GM19035 (cell line): ENCODE results near the gene C6orf120.

ENCODE experiments used
- ATAC-seq: cut with Tn5 transposase; IDR thresholded peaks from one replicate; pipeline ENCODE4 v1.9.1; 2021; ENCODE audit not compliant: unreplicated experiment

C6orf120 gene

GRCh38 chr6:169724494-169725124 is 22.7 kb downstream of the C6orf120 start, which contains the start of gene PHF10:
PHF10 (minus strand) TSS chr6:169724500; CDS start chr6:169723931, 569 bp downstream.
- peak; percentile 50 for ATAC-seq

DNA sequence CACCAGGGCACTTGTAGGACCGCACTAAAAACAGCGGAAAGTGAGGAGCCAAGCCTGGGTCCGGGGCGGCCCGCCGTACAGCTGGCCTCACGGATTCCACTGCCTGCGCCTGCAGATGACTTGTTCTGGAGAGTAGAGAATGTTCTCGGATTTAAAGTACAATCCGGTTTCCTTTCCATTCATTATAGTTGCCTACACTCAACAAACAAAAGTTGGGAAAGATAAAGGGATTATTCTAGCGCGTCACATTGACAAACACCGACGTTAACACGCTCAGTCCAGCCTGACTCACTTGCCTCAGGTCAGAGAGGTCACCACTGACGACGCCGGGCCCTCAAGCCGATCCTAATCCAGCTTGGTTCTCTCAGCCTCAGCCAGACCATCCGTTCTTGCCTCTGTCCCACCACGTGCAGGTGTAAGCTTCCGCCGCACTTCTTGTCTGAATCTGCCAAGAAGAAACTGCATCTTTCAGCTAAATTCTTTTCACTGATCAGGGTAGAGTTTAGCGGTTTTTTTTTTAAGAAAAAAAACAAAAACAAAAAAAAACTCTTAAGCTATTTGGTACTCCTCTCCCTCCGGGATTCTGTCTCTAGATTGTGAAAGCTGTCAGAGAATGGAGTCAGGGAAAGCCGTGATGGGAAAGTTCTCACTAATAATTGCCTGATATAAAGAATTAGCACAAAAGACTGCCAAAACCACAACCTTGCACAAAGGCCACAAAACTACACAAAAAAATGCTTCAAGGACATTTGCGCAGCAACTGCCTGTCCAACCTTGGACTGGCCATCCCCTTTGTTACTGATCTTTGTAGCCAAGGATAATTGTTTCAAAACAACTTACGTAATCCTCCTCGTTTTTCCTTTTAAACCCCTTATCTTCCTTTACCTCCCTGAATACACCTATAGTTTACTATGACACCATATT is 23.5 kb downstream of the C6orf120 start:
- no peak for ATAC-seq

DNA sequence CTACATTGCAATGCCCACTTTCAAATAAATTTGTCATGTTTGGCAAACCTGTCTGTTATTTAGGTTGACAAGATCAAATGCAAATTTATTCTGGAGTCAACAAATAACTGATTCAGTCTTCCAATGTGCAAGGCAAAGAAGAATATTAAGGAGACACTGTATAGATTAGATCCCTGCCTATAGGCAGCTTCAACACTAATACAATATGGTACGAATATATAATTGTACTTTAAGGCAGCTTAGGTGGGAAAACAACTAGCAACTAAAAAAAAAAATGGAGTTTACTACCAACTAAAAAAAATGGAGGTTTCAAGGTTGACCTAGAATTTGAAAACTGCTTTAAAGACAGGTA is 24.1 kb downstream of the C6orf120 start:
- ATAC-seq = no peak

GRCh38 chr6:169726963-169727362 is 25.0 kb downstream of the C6orf120 start:
- ATAC-seq = no peak

GRCh38 chr6:169729961-169730360 is 28.0 kb downstream of the C6orf120 start:
- ATAC-seq = no peak

GRCh38 chr6:169738204-169738975 is 36.5 kb downstream of the C6orf120 start:
- ATAC-seq = no peak

- no peak for ATAC-seq
Observed at GRCh38 chr6:169738976-169739529, 37.1 kb downstream of the C6orf120 start.

- no peak for ATAC-seq
Observed at GRCh38 chr6:169741344-169741743, 39.4 kb downstream of the C6orf120 start.

- no peak for ATAC-seq
Observed at GRCh38 chr6:169745405-169745804, 43.5 kb downstream of the C6orf120 start.

DNA sequence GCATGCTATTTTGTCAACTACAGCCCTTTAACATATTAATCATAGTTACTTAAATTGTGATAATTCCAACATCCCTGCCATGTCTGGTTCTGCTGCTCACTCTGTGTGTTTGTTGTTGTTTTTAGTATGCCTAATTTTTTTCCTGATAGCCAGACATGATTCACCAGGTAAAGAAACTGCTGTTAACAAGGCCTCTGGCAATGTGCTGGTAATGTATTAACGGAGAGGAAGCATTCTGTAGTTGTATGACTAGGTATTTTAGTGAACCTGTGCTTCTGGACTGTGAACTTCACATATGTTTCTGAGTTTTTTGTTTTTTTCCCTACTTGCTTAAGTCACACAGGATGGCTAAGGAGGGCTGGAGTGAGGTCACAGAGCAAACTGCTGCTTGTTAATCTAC is 44.6 kb downstream of the C6orf120 start:
- ATAC-seq = no peak

DNA sequence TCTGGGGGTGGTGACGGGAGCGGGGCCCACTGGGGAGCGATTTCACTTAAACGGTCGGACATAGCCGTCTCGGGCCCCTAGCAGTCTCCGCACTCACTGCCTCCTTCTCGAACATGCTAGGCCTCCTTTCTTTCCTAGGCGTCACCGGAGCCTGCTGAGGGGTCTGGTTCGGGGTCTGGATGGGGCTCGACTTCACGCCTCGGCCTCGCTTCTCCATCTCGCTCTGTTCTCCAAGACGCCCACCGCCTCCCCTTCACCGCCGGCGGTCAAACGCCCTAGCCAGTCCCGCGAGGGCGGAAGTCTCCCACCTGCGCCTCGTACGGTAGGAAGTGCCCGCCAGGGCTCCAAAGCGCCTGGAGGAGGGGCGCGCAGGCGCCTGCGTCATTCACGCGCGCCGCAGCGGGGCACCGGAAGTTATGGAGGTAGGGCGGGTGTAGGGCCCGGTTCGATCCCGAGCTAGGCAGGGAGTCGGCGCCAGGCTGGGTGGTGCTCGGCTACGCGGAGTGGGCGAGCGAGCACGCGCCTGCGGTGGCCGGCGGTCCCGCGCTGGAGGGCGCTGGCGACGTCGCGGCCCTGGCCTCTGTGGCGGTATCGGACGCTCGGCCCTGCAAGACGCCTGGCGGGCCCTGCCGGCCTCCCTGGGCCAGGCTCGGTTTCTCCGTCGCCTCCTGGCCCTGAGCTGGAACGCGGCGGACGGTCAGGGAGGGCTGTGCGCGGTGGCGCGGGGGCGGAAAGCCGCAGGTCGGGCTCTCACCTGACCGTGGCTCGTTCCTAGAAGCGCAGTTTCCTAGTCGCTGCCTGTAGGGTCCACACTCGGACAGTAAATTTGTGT is 49.5 kb downstream of the C6orf120 start, which contains the start of the genes DYNLT2 and ERMARD:
Gene DYNLT2, minus strand, starts transcription at position 331 of the 832 bp plus-strand sequence. Its CDS starts 114 bp downstream, at position 217.
Gene ERMARD, plus strand, starts transcription at position 381 of the 832 bp plus-strand sequence. Its CDS starts 36 bp downstream, at position 417.
- ATAC-seq = peak; percentile 90

DNA sequence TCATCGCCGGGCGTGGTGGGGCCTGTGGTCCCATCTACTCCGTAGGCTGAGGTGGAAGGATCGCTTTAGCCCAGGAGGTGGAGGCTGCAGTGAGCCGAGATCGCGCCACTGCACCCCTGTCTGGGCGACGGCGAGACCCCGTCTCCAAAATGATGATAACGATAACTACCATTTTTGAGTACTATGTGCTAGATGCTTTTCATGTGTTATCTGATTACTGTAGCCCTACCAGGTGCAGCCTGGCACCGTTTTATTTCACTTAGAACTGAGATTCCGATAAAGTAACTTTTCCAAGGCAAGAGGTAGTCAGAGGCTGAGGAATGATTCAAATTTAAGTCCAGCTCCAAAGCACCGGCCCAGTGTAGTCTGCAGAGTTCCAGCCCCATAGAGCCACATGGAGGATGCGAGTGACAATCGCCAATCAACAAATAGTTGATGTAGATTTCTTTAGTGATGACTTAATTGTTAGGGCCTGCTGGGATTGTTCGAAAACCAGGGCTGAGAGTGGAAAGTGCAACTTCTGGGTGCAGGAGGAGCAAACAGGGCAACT is 50.2 kb downstream of the C6orf120 start:
- peak; percentile 5 for ATAC-seq
